Measurements from ENCODE around the gene NAXD. TPM values are rescaled to one million over a fixed set of nuclear protein-coding genes. Genes with fewer than 3 reads are reported as not detected.
"Not testable (repeated sequence)": the region's sequence is repeated elsewhere in the genome, so short reads cannot be mapped to it uniquely, and the experiment has no call there.

NAXD gene
- 10 to 100 TPM; 23.4 to 27.5 TPM for total RNA-seq

DNA sequence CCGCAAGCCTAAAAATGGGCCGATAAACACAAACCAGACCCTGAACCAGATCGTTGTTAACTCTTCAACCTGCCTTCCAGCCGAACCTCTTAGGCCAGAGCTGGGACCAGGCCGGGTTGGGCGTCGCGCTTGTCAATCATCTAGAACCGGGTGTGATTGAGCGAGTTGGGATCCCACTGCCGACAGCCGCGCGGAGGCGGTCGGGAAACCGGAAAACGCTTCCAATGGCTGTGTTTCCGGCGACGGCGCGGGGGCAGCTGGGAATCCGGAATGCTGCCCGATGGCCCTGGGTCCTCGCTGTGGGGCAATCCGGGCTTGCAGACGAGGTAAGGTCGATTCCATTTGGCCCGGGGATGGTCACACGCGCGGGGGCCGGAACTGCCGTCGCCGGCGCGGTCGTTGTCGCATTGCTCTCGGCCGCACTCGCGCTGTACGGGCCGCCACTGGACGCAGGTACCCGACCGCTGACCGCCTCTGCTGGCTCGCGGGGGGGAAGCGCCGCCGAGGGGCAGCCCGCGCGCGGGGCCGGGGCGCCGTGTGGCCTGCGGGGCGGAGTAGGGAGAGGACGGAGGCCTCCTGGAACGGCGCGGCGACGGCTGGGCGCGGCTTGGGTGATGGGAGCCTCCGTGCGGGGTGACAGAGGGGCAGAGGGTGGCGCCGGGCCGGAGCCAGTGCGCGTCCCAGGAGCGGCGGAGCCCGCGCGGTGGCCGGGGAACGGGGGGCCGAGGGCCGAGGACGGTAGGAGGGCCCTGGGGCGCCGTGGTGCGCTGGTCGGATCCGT is at the start of gene NAXD:
TSS of gene NAXD (plus strand) at position 224 of the 781 bp plus-strand sequence. CDS start at position 281, 57 bp downstream.
- peak; percentile 90 to 96 (median 94) for DNase-seq
- intact Hi-C loops (cut with DNase I), result no loop called here
- TF ChIP-seq POLR2A (IDR thresholded peaks at IDR 0.05), result peak; percentile 69 to 82 (median 82)
- TF ChIP-seq, protein P1, sequence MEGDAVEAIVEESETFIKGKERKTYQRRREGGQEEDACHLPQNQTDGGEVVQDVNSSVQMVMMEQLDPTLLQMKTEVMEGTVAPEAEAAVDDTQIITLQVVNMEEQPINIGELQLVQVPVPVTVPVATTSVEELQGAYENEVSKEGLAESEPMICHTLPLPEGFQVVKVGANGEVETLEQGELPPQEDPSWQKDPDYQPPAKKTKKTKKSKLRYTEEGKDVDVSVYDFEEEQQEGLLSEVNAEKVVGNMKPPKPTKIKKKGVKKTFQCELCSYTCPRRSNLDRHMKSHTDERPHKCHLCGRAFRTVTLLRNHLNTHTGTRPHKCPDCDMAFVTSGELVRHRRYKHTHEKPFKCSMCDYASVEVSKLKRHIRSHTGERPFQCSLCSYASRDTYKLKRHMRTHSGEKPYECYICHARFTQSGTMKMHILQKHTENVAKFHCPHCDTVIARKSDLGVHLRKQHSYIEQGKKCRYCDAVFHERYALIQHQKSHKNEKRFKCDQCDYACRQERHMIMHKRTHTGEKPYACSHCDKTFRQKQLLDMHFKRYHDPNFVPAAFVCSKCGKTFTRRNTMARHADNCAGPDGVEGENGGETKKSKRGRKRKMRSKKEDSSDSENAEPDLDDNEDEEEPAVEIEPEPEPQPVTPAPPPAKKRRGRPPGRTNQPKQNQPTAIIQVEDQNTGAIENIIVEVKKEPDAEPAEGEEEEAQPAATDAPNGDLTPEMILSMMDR (IDR thresholded peaks at IDR 0.05), result no peak
- ATAC-seq, result peak; percentile 86
- Histone ChIP-seq H3K4me3 (peak within 1 kb of the TSS; percentile 73 to 93), H3K27me3 (no peaks in the 10 kb centered on the region), H3K4me1 (peaks cover 35% of the 10 kb centered on the region), H3K9me3 (no peaks in the 10 kb centered on the region), H3K36me3 (replicated peaks in 1 of 2; ENCODE audit: insufficient read depth in 1 of 2, low read depth in 2 of 2) (no peaks in the 10 kb centered on the region), H3K27ac (peak within 1 kb of the TSS; percentile 93 to 97 (median 94))
- WGBS, 2 donors, result 1% methylated on average over 15 to 85 of the region's 95 CpGs

DNA sequence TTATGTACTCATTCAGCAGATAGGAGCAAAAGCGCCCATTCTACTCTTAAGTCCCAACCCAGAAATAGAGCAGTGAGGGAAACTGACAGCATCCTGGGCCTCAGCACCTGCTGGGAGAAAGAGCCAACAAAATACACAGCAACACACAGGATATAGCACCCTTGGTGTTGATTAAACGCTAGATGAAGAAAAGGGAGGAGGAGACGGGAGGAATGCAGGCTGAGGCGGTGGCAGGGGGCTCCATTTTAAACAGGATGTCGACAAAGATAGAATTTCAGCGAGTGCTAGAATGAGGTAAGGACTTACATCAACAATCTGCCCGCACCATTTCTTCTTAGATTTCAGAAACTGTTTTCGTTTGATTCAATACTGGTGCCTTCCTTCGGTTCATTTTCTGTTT is 49.2 kb upstream of the NAXD start:
- Histone ChIP-seq H3K4me1 (peaks cover 26% of the 10 kb centered on the region), H3K36me3 (replicated peaks in 1 of 2; ENCODE audit: insufficient read depth in 1 of 2, low read depth in 2 of 2) (no peaks in the 10 kb centered on the region), H3K27me3 (no peaks in the 10 kb centered on the region), H3K4me3 (no peak overlapping the region), H3K27ac (no peak overlapping the region), H3K9me3 (no peaks in the 10 kb centered on the region)
- DNase-seq (no peak), ATAC-seq (no peak)
- intact Hi-C loops (cut with DNase I), result no loop called here
- TF ChIP-seq POLR2A (IDR thresholded peaks at IDR 0.05), result no peak
- TF ChIP-seq, protein P1 (IDR thresholded peaks at IDR 0.05), result no peak
- 85 to 89% methylated on average over 9 of the region's 9 CpGs for WGBS, 2 donors

DNA sequence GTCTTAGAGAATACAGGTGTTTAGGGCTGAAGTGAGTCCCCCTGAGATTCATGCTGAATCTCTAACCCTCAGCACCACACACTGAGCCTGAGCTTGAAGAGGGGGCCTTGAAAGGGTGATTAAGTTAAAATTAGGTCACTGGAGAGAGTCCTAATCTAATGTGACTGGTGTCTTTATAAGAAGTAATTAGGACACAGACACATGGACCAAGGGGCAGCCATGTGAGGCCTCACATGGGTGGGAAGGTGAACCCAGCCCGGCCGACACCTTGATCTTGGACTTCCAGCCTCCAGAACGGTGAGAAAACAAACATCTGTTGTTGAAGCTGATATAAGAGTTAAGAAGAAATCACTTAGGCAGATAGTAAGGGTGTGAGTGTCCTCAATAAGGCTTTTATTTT is 46.7 kb upstream of the NAXD start:
- no peak for ATAC-seq

DNA sequence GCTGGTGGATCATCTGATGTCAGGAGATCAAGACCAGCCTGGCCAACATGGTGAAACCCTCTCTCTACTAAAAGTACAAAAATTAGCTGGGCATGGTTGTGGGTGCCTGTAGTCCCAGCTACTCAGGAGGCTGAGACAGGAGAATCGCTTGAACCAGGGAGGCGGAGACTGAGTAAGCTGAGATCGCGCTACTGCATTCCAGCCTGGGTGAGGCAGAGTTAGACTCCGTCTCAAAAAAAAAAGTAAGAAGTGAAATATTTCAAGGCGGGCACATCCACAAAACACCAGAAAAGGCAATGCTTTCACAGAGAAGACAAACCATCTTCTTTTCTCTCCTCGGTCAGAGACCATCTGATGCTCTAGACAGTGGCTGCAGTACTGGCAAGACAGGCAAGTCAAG is 45.4 kb upstream of the NAXD start:
- H3K9me3 ChIP-seq; intact Hi-C loops (cut with DNase I); H3K4me1 ChIP-seq; H3K27me3 ChIP-seq; H3K36me3 ChIP-seq (replicated peaks in 1 of 2; ENCODE audit: insufficient read depth in 1 of 2, low read depth in 2 of 2); H3K4me3 ChIP-seq; ATAC-seq; H3K27ac ChIP-seq: not testable (repeated sequence)
- peak in 1 of 4 donors; percentile 5 for DNase-seq
- 81 to 91% methylated on average over 7 of the region's 7 CpGs for WGBS, 2 donors

More for the DNA sequence above, 46.7 kb upstream of the NAXD start:
- WGBS, 2 donors, result 68 to 70% methylated on average over 3 of the region's 3 CpGs
- Histone ChIP-seq H3K4me1 (peaks cover 14% of the 10 kb centered on the region), H3K27me3 (no peaks in the 10 kb centered on the region), H3K4me3 (no peak overlapping the region), H3K9me3 (no peaks in the 10 kb centered on the region), H3K36me3 (replicated peaks in 1 of 2; ENCODE audit: insufficient read depth in 1 of 2, low read depth in 2 of 2) (no peaks in the 10 kb centered on the region), H3K27ac (no peak overlapping the region)
- intact Hi-C loops (cut with DNase I), result no loop called here
- TF ChIP-seq POLR2A (IDR thresholded peaks at IDR 0.05), result no peak
- DNase-seq, result peak in 1 of 4 donors; percentile 1

DNA sequence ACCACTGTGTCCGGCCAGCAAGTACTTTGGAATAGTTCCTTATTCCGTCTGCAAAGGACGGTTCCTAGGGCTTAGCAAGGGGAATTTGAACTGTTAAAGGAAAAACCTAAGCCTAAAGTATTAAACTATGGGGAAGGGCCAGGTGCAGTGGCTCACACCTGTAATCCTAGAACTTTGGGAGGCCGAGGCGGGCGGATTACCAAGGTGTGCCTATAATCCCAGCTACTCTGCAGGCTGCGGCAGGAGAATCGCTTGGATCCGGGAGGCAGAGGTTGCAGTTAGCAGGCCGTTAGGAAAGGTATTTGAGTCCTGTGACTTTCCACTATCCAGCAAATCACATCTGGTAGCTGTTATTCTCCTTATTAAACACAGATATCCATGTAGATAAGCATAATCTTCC is 44.5 kb upstream of the NAXD start:
- no peaks in the 10 kb centered on the region for H3K36me3 ChIP-seq (replicated peaks in 1 of 2; ENCODE audit: insufficient read depth in 1 of 2, low read depth in 2 of 2)
- peaks cover 9% of the 10 kb centered on the region for H3K4me1 ChIP-seq
- no peak overlapping the region for H3K27ac ChIP-seq
- ATAC-seq, result no peak
- intact Hi-C loops (cut with DNase I), result no loop called here
- WGBS, 2 donors, result 84% methylated on average over 10 of the region's 10 CpGs
- DNase-seq, result no peak
- H3K27me3 ChIP-seq, result no peaks in the 10 kb centered on the region
- TF ChIP-seq, protein P1 (IDR thresholded peaks at IDR 0.05), result no peak
- TF ChIP-seq POLR2A (IDR thresholded peaks at IDR 0.05), result no peak
- H3K4me3 ChIP-seq, result no peak overlapping the region
- no peaks in the 10 kb centered on the region for H3K9me3 ChIP-seq

Measured in body of pancreas (tissue), 4 donors.